PC-3 (cell line): Measurements from ENCODE around the gene PCDHB5.

Source experiments
- EZH2 ChIP-seq: fragments of 300-600 bp; sonication (generic); IDR thresholded peaks from one replicate; pipeline ENCODE4 v1.6.1; 2017; ENCODE audit warnings: antibody characterized with exemption, mild to moderate bottlenecking, low read length; ENCODE audit not compliant: unreplicated experiment
- TF ChIP-seq, protein P1 (sequence below): fragments of 300-600 bp; sonication (generic); conservative IDR thresholded peaks from 2 replicates; pipeline ENCODE4 v1.5.1; 2017; ENCODE audit warnings: antibody characterized with exemption, low read depth, mild to moderate bottlenecking, low read length

- TF ChIP-seq EZH2: no peak
- TF ChIP-seq, protein P1, sequence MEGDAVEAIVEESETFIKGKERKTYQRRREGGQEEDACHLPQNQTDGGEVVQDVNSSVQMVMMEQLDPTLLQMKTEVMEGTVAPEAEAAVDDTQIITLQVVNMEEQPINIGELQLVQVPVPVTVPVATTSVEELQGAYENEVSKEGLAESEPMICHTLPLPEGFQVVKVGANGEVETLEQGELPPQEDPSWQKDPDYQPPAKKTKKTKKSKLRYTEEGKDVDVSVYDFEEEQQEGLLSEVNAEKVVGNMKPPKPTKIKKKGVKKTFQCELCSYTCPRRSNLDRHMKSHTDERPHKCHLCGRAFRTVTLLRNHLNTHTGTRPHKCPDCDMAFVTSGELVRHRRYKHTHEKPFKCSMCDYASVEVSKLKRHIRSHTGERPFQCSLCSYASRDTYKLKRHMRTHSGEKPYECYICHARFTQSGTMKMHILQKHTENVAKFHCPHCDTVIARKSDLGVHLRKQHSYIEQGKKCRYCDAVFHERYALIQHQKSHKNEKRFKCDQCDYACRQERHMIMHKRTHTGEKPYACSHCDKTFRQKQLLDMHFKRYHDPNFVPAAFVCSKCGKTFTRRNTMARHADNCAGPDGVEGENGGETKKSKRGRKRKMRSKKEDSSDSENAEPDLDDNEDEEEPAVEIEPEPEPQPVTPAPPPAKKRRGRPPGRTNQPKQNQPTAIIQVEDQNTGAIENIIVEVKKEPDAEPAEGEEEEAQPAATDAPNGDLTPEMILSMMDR: no peak
These were observed 13.4 kb upstream of the PCDHB5 start, which contains the start of gene PCDHB4 for GRCh38 chr5:141121563-141121962.
